ENCODE data around the gene FANCL. TPM values are rescaled to one million over a fixed set of nuclear protein-coding genes. Genes with fewer than 3 reads are reported as not detected.

Gene FANCL
- total and polyA plus RNA-seq, 12 donors, result 7.4 to 19.2 (median 11.9) TPM

GRCh38 chr2:58204195-58204959 is 36.7 kb downstream of the FANCL start:
- Histone ChIP-seq H3K27me3 (no peaks in the 10 kb centered on the region), H3K4me3 (no peak overlapping the region), H3K36me3 (peaks cover 0 to 33% (median 0%) of the 10 kb centered on the region in 9 donors), H3K9me3 (no peaks in the 10 kb centered on the region), H3K27ac (no peak overlapping the region), H3K4me1 (no peaks in the 10 kb centered on the region)
- intact Hi-C loops (cut with DNase I), result no loop called here
- ATAC-seq (no peak), DNase-seq (no peak)
- 92 to 93% methylated on average over 6 of the region's 6 CpGs for WGBS, 2 donors
- TF ChIP-seq CTCF (IDR thresholded peaks at IDR 0.05), result no peak

- DNase-seq (no peak), ATAC-seq (no peak)
- H3K27ac ChIP-seq, result no peak overlapping the region
- H3K4me1 ChIP-seq, result no peaks in the 10 kb centered on the region
- no peak for TF ChIP-seq CTCF (IDR thresholded peaks at IDR 0.05)
- intact Hi-C loops (cut with DNase I), result no loop called here
- H3K9me3 ChIP-seq, result no peaks in the 10 kb centered on the region
- H3K27me3 ChIP-seq, result no peaks in the 10 kb centered on the region
- peaks cover 0 to 38% (median 4%) of the 10 kb centered on the region in 9 donors for H3K36me3 ChIP-seq
- H3K4me3 ChIP-seq, result no peak overlapping the region
These were observed 38.1 kb downstream of the FANCL start for GRCh38 chr2:58203018-58203417.

- Histone ChIP-seq H3K9me3 (no peaks in the 10 kb centered on the region), H3K4me1 (no peaks in the 10 kb centered on the region), H3K4me3 (no peak overlapping the region), H3K27me3 (no peaks in the 10 kb centered on the region), H3K27ac (no peak overlapping the region), H3K36me3 (peaks cover 0 to 44% (median 4%) of the 10 kb centered on the region in 9 donors)
- ATAC-seq (no peak), DNase-seq (no peak)
- intact Hi-C loops (cut with DNase I), result no loop called here
- TF ChIP-seq CTCF (IDR thresholded peaks at IDR 0.05), result no peak
- 96 to 100% methylated on average over 1 of the region's 1 CpG for WGBS, 2 donors
These were observed 38.7 kb downstream of the FANCL start for GRCh38 chr2:58202404-58202803.

GRCh38 chr2:58197894-58198293 is 43.2 kb downstream of the FANCL start:
- Histone ChIP-seq H3K27ac (no peak overlapping the region), H3K27me3 (no peaks in the 10 kb centered on the region), H3K4me3 (no peak overlapping the region), H3K9me3 (no peaks in the 10 kb centered on the region), H3K36me3 (peaks cover 0 to 41% (median 7%) of the 10 kb centered on the region in 9 donors), H3K4me1 (no peaks in the 10 kb centered on the region)
- intact Hi-C loops (cut with DNase I), result no loop called here
- no peak for ATAC-seq
- TF ChIP-seq CTCF (IDR thresholded peaks at IDR 0.05), result no peak
- DNase-seq, result no peak
- WGBS, 2 donors, result 96 to 98% methylated on average over 2 of the region's 2 CpGs
